GM21447 (cell line): Measurements from ENCODE around the gene PSORS1C1.

Experiments
- ATAC-seq: cut with Tn5 transposase; IDR thresholded peaks from one replicate; pipeline ENCODE4 v1.9.1; 2021; ENCODE audit not compliant: unreplicated experiment

PSORS1C1 gene

GRCh38 chr6:31094389-31094881 is 20.2 kb upstream of the PSORS1C1 start:
- no peak for ATAC-seq

DNA sequence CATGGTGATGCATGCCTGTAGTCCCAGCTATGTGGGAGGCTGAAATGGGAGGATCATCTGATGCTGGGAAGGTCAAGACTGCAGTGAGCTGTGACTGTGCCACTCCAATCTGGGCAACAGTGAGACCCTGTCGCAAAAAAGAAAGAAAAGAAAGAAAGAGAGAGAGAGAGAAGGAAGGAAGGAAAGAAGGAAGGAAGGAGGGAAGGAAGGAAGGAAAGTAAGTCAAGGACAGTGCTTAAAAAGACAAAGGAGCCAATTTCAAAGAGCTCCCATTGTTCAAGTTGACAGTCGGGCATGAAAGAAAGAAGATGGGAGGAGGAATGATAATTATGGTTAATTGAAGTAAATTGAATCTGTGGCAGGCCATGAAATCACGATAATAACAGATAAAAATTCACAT is 18.4 kb upstream of the PSORS1C1 start:
- no peak for ATAC-seq

- ATAC-seq = no peak
Measured at GRCh38 chr6:31096656-31097055, 17.9 kb upstream of the PSORS1C1 start.

- no peak for ATAC-seq
Measured at GRCh38 chr6:31098449-31098938, 16.1 kb upstream of the PSORS1C1 start.

- no peak for ATAC-seq
Measured at GRCh38 chr6:31103136-31103535, 11.5 kb upstream of the PSORS1C1 start.

- no peak for ATAC-seq
Measured at GRCh38 chr6:31107052-31107451, 7.5 kb upstream of the PSORS1C1 start.

- ATAC-seq = no peak
Measured at GRCh38 chr6:31110825-31111582, 3.6 kb upstream of the PSORS1C1 start.

- no peak for ATAC-seq
Measured at GRCh38 chr6:31111712-31112111, 2.9 kb upstream of the PSORS1C1 start.

DNA sequence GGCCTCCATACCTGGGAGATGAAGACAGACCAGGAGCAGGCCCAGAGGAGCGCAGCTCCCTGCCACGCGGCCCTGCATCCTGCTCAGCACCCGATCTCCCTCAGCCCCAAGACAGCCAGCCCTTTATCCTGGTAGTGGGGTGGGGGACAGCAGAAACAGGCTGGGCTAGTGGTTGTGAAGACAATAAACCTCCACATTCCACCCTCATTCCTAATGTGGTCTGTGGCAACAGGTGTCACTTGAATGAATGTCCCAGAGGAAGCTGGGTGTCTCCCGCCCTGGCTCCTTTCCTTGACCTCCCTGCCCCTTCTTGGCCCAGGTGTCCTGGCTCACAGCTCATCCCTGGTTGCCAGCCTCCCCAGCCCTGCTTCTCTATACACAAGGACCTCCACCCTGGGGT is 2.1 kb upstream of the PSORS1C1 start, which contains the start of gene C6orf15:
C6orf15 (minus strand) TSS at position 98 of the 400 bp plus-strand sequence; CDS start at position 78, 20 bp downstream.
- ATAC-seq = no peak

DNA sequence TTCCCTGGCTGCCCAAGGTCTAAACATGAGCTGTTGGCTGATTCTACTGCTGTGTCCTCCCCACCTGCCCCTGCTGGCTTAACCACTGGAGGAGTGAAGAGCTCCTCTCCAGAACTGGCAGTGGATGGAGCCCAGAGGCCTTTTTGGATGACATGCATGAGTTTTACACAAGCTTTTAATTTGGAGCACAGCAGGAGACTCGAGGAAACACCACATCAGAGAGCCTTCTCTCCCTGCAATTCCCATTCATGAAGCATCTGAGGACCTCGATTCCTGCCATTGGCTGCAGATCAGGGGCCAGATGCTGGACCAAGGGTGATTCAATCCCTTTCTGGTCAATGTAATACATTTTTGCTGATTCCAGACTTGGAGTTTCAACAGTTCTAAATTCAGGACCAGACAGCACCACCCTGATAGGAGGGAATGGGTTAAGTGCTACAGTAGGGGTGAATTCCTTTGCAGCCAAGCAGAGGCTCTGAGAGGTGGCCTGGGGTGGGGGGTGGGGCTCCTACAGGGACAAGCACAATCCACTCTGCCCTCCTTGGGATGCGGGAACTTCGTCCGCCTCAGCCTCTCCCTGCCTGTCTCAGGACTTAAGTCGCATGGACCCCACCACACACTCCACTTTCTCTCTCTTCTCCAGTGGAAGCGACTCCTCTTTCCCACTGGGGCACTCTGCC is 599 bp upstream of the PSORS1C1 start:
- no peak for ATAC-seq

GRCh38 chr6:31114970-31115849 is 610 bp downstream of the PSORS1C1 start:
- ATAC-seq = no peak

DNA sequence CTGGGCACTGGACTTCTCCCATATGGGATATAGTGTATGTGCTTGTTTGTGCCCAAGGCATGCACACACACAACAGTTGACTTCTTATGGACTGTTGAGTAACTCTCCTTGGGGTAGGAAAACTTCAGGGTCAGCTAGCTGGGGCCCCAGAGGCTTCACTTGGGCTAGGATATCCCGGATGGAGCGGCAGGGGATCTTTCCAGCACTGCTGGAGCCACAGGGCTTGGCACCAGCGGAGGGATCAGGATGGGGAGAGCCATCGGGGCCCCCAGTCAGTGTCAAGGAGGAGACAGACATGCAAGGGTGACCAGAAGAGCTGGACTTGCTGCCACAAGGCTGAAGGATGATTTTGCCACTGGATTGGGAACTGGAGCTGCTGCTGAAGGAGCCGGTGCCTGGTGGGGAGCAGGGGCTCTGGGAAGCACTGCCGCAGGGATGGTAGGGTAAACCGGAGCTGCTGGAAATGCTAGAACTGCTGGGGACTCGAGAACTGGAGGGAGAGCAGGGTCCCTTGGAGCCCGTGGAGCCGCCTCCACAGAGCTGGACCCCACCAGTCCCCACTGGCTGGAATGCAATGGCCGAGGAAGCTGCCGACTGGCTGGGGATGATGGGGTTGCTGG is 1.5 kb downstream of the PSORS1C1 start:
- no peak for ATAC-seq

GRCh38 chr6:31116661-31117385 is 2.2 kb downstream of the PSORS1C1 start:
- ATAC-seq = no peak

- ATAC-seq = no peak
Measured at GRCh38 chr6:31118178-31118577, 3.6 kb downstream of the PSORS1C1 start.

- ATAC-seq = no peak
Measured at GRCh38 chr6:31120151-31120915, 5.7 kb downstream of the PSORS1C1 start, which contains the start of gene CDSN. Gene CDSN, minus strand, starts transcription at chr6:31120446. Its CDS starts 27 bp downstream, at chr6:31120419.

- ATAC-seq = no peak
Measured at GRCh38 chr6:31121131-31121790, 6.7 kb downstream of the PSORS1C1 start.

DNA sequence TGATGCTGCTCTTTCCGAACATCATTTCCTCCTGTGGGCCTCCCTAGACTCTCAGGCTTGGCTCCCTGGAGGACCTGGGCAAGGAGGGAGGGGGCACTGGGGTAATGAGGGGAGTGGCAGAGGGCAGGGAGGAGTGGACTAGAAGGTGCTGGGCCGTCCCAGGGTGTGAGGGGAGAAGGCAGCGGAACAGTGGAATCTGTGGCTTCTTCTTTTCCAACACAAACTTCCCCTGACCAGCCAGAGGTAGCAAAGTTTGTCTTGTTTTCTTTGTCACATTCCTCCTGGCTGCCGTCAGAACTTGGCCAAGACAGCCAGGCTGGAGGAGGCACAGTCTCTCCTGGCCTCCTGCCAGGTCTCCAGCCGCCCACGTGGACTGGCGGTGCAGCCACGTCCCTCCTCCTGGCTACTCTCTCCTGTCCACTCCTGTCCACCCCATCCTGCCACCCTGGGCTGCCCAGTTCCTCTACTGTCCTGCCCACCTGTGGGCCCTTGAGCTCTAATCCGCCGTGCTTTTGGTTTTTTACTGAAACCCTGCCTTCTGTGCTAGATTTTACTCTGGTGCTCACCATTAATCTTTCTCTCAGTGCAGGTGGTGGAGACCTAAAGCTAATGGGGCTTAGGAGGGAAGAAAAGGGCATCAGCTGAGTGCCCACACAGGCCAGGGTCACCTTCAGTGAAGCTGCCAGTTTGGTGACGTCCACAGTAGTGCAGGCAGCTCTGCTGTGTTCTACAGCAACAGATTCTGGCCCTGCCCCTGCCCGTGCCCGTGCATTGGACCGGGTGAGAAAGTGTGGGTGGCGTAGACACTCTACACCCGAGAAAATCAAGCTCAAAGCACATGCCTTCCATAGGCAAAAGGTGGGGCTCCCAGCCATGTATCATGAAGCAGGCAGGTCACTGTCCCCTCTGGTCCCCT is 8.4 kb downstream of the PSORS1C1 start:
- ATAC-seq = no peak

DNA sequence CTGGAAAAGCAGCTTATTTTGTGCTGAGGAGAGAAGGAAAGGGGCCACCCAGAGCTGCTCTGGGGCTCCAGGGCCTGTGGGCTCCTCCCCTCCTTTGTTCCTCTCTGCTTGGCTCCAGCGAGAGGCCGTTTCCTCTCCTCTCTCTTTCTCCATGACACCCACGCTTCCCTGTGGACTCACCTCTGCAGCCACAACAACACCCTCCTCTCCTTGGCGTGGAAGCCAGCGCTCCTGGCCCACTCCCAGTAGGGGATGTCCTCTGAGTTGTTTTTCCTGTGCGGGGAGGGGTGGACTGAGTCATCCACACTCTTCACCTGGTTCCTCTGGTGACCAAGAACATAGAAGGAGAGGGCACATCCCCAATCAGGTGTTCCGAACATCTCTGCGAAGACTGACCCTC is 10.6 kb downstream of the PSORS1C1 start:
- ATAC-seq = no peak
